H9 (cell line): ENCODE data around the gene GGCX. TPM values are rescaled to one million over a fixed set of nuclear protein-coding genes. Genes with fewer than 3 reads are reported as not detected.

Experiments
- DNase-seq: peaks from one replicate; pipeline ENCODE4 v3.0.0-alpha.2; 2017
- H2AFZ ChIP-seq: one replicate; pipeline ENCODE4 v1.6.1; 2013; ENCODE audit warnings: mild to moderate bottlenecking, low read length, control low read depth, moderate library complexity
- H2AK5ac ChIP-seq: 2 replicates; pipeline ENCODE4 v1.6.1; 2013; ENCODE audit warnings: low read length, control low read depth, mixed read lengths; ENCODE audit not compliant: insufficient read length
- H2BK120ac ChIP-seq: one replicate; pipeline ENCODE4 v1.6.1; 2013; ENCODE audit warnings: low read depth, mild to moderate bottlenecking, low read length, control low read depth, inconsistent platforms; ENCODE audit not compliant: poor library complexity, severe bottlenecking
- H2BK12ac ChIP-seq: 2 replicates; pipeline ENCODE4 v1.6.1; 2013; ENCODE audit warnings: low read length, control low read depth, mixed read lengths, low read depth; ENCODE audit not compliant: insufficient read length
- H2BK15ac ChIP-seq: 2 replicates; pipeline ENCODE4 v1.6.1; 2013; ENCODE audit warnings: low read depth, low read length, control low read depth
- H2BK20ac ChIP-seq: one replicate; pipeline ENCODE4 v1.6.1; 2013; ENCODE audit warnings: low read depth, mild to moderate bottlenecking, low read length, control low read depth, inconsistent platforms; ENCODE audit not compliant: poor library complexity, severe bottlenecking
- H2BK5ac ChIP-seq: 2 replicates; pipeline ENCODE4 v1.6.1; 2013; ENCODE audit warnings: low read length, control low read depth, mixed read lengths; ENCODE audit not compliant: insufficient read length
- H3K14ac ChIP-seq: 2 replicates; pipeline ENCODE4 v1.6.1; 2013; ENCODE audit warnings: low read length, control low read depth; ENCODE audit not compliant: insufficient read depth
- H3K18ac ChIP-seq: 2 replicates; pipeline ENCODE4 v1.6.1; 2013; ENCODE audit warnings: low read depth, mild to moderate bottlenecking, mixed read lengths, low read length, control low read depth; ENCODE audit not compliant: insufficient read length
- H3K23ac ChIP-seq: 2 replicates; pipeline ENCODE4 v1.6.1; 2013; ENCODE audit warnings: low read length, control low read depth, mixed read lengths, low read depth; ENCODE audit not compliant: insufficient read length
- H3K23me2 ChIP-seq: 2 replicates; pipeline ENCODE4 v1.6.1; 2013; ENCODE audit warnings: low read depth, mild to moderate bottlenecking, mixed read lengths, low read length, control low read depth; ENCODE audit not compliant: insufficient read length, poor library complexity, severe bottlenecking
- H3K27ac ChIP-seq: 2 replicates; pipeline ENCODE4 v1.5.1; 2013; ENCODE audit warnings: low read length, control low read depth, mixed read lengths, low read depth; ENCODE audit not compliant: insufficient read length
- H3K27me3 ChIP-seq: 2 replicates; pipeline ENCODE4 v1.6.1; 2013; ENCODE audit warnings: low read length, control low read depth, inconsistent platforms; ENCODE audit not compliant: insufficient read depth
- H3K4ac ChIP-seq: 2 replicates; pipeline ENCODE4 v1.6.1; 2013; ENCODE audit warnings: low read depth, mild to moderate bottlenecking, control low read depth, inconsistent platforms, low read length, moderate library complexity
- H3K4me1 ChIP-seq: 2 replicates; pipeline ENCODE4 v1.6.1; 2013; ENCODE audit warnings: low read length, control low read depth, inconsistent platforms; ENCODE audit not compliant: insufficient read depth
- H3K4me2 ChIP-seq: 2 replicates; pipeline ENCODE4 v1.6.1; 2013; ENCODE audit warnings: low read length, control low read depth, mixed read lengths; ENCODE audit not compliant: insufficient read length, insufficient read depth
- H3K56ac ChIP-seq: 2 replicates; pipeline ENCODE4 v1.6.1; 2013; ENCODE audit warnings: low read depth, mild to moderate bottlenecking, mixed read lengths, low read length, control low read depth; ENCODE audit not compliant: insufficient read length
- H3K79me1 ChIP-seq: 2 replicates; pipeline ENCODE4 v1.6.1; 2013; ENCODE audit warnings: low read depth, mild to moderate bottlenecking, moderate library complexity, low read length, control low read depth, inconsistent platforms; ENCODE audit not compliant: insufficient read depth, poor library complexity, severe bottlenecking
- H3K79me2 ChIP-seq: 2 replicates; pipeline ENCODE4 v1.6.1; 2013; ENCODE audit warnings: low read length, control low read depth, inconsistent platforms; ENCODE audit not compliant: insufficient read depth
- H3K9ac ChIP-seq: 2 replicates; pipeline ENCODE4 v1.6.1; 2013; ENCODE audit warnings: low read length, control low read depth, mixed read lengths; ENCODE audit not compliant: insufficient read length; ENCODE audit errors: extremely low read depth
- H3K9me3 ChIP-seq: one replicate; pipeline ENCODE4 v1.6.1; 2013; ENCODE audit warnings: low read depth, low read length, inconsistent platforms; ENCODE audit not compliant: control insufficient read depth
- H3T11ph ChIP-seq: one replicate; pipeline ENCODE4 v1.6.1; 2013; ENCODE audit warnings: mild to moderate bottlenecking, low read length, control low read depth, inconsistent platforms
- H4K20me1 ChIP-seq: one replicate; pipeline ENCODE4 v1.6.1; 2013; ENCODE audit not compliant: control insufficient read depth, insufficient read length, insufficient read depth
- H4K5ac ChIP-seq: 2 replicates; pipeline ENCODE4 v1.6.1; 2013; ENCODE audit warnings: low read depth, mild to moderate bottlenecking, mixed read lengths, low read length, control low read depth; ENCODE audit not compliant: insufficient read length
- H4K8ac ChIP-seq: replicated peaks from 2 replicates; pipeline ENCODE4 v1.6.1; 2013; ENCODE audit warnings: low read length, control low read depth, mixed read lengths, low read depth; ENCODE audit not compliant: insufficient read length
- H4K91ac ChIP-seq: 2 replicates; pipeline ENCODE4 v1.6.1; 2013; ENCODE audit warnings: low read depth, mild to moderate bottlenecking, moderate library complexity, mixed read lengths, low read length, control low read depth; ENCODE audit not compliant: insufficient read length
- H3K27ac Mint-ChIP-seq, 3 experiments: 2 replicates in 2 of 3; 3 replicates in 1 of 3; pipeline ENCODE4 v1.8.0; 2020 to 2021; ENCODE audit warnings: mixed read lengths in 3 of 3, mild to moderate bottlenecking in 1 of 3, moderate library complexity in 1 of 3
- H3K27me3 Mint-ChIP-seq: 2 replicates; pipeline ENCODE4 v1.8.0; 2021; ENCODE audit warnings: low read depth, mild to moderate bottlenecking, moderate library complexity, mixed read lengths
- H3K36me3 Mint-ChIP-seq, 3 experiments: 2 replicates in 2 of 3; 3 replicates in 1 of 3; pipeline ENCODE4 v1.8.0; 2020 to 2021; ENCODE audit warnings: low read depth in 3 of 3, mixed read lengths in 3 of 3; ENCODE audit not compliant: insufficient read depth in 1 of 3
- H3K4me1 Mint-ChIP-seq, 2 experiments: 2 replicates each; pipeline ENCODE4 v1.8.0; 2020; ENCODE audit warnings: mixed read lengths in 2 of 2
- H3K4me3 Mint-ChIP-seq, 2 experiments: 2 replicates in 1 of 2; 3 replicates in 1 of 2; pipeline ENCODE4 v1.8.0; 2020 to 2021; ENCODE audit warnings: mild to moderate bottlenecking in 2 of 2, mixed read lengths in 2 of 2, moderate library complexity in 1 of 2
- H3K9me3 Mint-ChIP-seq, 2 experiments: 2 replicates in 1 of 2; 3 replicates in 1 of 2; pipeline ENCODE4 v1.8.0; 2020; ENCODE audit warnings: mild to moderate bottlenecking in 2 of 2, mixed read lengths in 2 of 2, moderate library complexity in 1 of 2
- WGBS: extraction: QIAGEN DNeasy Blood & Tissue Kit; methylation state at CpG from one replicate; pipeline ENCODE4 v1.1.7; 2013; ENCODE audit warnings: missing lambda C conversion rate, low lambda C conversion rate, mixed read lengths; ENCODE audit not compliant: insufficient read length; ENCODE audit errors: extremely low coverage; 5-methylcytosine and 5-hydroxymethylcytosine counted together
- total RNA-seq: library from RNA; stranded (reverse); gene quantifications from 2 replicates; pipeline ENCODE4 v1.2.1, GENCODE V29; 2021
- TF ChIP-seq, protein P1 (sequence below): fragments of 200-600 bp; sonication (generic); conservative IDR thresholded peaks from 3 replicates; pipeline ENCODE4 v1.8.0; 2021; ENCODE audit warnings: antibody characterized with exemption, mild to moderate bottlenecking

GGCX gene
- total RNA-seq, 1 experiment from 2014 or later: 32.9 TPM

DNA sequence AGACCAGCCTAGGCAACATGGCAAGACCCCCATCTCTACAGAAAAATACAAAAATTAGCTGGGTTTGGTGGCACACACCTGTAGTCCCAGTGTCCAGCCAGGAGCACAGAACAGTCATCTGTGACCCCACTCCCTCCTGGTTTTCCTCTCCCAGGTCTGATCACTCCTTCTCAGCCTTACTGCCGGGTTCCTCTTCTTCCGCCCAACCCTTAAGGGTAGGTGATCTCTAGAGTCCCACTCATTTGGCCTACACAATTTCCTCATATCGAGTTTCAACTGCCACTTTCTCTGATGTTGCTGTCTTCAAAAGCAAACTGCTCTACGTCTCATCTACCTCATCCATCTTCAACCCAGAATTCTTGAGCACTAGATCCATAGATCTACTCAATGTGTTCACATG, 35.7 kb downstream of the GGCX start:
- no peaks in the 10 kb centered on the region for H3K36me3 Mint-ChIP-seq
- H3K27ac Mint-ChIP-seq: no peak overlapping the region
- Histone ChIP-seq H3T11ph (no peak overlapping the region), H3K27me3 (no peaks in the 10 kb centered on the region), H4K5ac (no peak overlapping the region), H3K4ac (no peak overlapping the region), H4K8ac (no peak overlapping the region), H2BK5ac (no peak overlapping the region), H3K79me2 (no peaks in the 10 kb centered on the region), H2BK15ac (no peak overlapping the region), H3K18ac (no peak overlapping the region), H3K4me1 (0 out of 2 replicates have a peak, but pooled peaks cover 5% of the 10 kb centered on the region), H3K56ac (no peak overlapping the region), H3K9ac (no peak overlapping the region), H3K9me3 (no peaks in the 10 kb centered on the region), H3K79me1 (no peaks in the 10 kb centered on the region), H3K27ac (no peak overlapping the region), H2AFZ (no peak overlapping the region), H3K23me2 (no peaks in the 10 kb centered on the region), H2BK20ac (no peak overlapping the region), H3K23ac (no peak overlapping the region), H2BK12ac (no peak overlapping the region), H3K4me2 (no peak overlapping the region), H4K20me1 (no peaks in the 10 kb centered on the region), H2AK5ac (no peak overlapping the region), H4K91ac (no peak overlapping the region), H2BK120ac (no peak overlapping the region), H3K14ac (no peak overlapping the region)
- no peak overlapping the region for H3K4me3 Mint-ChIP-seq
- TF ChIP-seq, protein P1, sequence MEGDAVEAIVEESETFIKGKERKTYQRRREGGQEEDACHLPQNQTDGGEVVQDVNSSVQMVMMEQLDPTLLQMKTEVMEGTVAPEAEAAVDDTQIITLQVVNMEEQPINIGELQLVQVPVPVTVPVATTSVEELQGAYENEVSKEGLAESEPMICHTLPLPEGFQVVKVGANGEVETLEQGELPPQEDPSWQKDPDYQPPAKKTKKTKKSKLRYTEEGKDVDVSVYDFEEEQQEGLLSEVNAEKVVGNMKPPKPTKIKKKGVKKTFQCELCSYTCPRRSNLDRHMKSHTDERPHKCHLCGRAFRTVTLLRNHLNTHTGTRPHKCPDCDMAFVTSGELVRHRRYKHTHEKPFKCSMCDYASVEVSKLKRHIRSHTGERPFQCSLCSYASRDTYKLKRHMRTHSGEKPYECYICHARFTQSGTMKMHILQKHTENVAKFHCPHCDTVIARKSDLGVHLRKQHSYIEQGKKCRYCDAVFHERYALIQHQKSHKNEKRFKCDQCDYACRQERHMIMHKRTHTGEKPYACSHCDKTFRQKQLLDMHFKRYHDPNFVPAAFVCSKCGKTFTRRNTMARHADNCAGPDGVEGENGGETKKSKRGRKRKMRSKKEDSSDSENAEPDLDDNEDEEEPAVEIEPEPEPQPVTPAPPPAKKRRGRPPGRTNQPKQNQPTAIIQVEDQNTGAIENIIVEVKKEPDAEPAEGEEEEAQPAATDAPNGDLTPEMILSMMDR: no peak
- WGBS: no CpG with 5 or more reads among the region's 4 CpGs
- H3K27me3 Mint-ChIP-seq: peaks cover 5% of the 10 kb centered on the region
- peaks cover 17 to 22% of the 10 kb centered on the region in 2 experiments for H3K4me1 Mint-ChIP-seq
- no peaks in the 10 kb centered on the region for H3K9me3 Mint-ChIP-seq
- no peak for DNase-seq
